GM12874 (cell line): ENCODE data around the gene DMP1.

Experiments used
- TF ChIP-seq, protein P1 (sequence below): IDR thresholded peaks from 2 replicates; pipeline ENCODE4 v1.5.1; 2011; ENCODE audit warnings: low read depth, mild to moderate bottlenecking, control low read depth, low read length, moderate library complexity; ENCODE audit not compliant: insufficient read depth

DMP1 gene, protein sequence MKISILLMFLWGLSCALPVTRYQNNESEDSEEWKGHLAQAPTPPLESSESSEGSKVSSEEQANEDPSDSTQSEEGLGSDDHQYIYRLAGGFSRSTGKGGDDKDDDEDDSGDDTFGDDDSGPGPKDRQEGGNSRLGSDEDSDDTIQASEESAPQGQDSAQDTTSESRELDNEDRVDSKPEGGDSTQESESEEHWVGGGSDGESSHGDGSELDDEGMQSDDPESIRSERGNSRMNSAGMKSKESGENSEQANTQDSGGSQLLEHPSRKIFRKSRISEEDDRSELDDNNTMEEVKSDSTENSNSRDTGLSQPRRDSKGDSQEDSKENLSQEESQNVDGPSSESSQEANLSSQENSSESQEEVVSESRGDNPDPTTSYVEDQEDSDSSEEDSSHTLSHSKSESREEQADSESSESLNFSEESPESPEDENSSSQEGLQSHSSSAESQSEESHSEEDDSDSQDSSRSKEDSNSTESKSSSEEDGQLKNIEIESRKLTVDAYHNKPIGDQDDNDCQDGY

DNA sequence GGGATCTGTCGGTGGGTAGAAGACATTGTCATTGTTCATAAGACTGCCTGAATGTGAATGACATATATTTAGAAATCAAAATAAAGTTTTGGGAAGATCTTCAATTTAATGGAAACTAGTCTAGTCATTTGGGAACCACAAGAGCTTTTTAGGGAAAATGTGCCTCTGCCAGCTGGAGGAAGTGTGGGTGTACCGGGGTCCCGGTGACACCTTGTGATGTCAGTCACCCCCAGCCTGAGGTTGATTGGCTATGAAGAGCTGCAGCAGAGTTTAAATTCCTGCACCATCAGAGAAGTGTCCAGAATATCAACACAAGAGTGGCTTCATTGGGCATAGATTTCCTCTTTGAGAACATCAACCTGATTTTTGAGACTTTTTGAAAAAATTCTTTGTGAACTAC, at the start of gene DMP1:
DMP1 (plus strand) TSS at position 301 of the 400 bp plus-strand sequence. CDS start 6,213 bp downstream, outside the sequence.
- TF ChIP-seq, protein P1, sequence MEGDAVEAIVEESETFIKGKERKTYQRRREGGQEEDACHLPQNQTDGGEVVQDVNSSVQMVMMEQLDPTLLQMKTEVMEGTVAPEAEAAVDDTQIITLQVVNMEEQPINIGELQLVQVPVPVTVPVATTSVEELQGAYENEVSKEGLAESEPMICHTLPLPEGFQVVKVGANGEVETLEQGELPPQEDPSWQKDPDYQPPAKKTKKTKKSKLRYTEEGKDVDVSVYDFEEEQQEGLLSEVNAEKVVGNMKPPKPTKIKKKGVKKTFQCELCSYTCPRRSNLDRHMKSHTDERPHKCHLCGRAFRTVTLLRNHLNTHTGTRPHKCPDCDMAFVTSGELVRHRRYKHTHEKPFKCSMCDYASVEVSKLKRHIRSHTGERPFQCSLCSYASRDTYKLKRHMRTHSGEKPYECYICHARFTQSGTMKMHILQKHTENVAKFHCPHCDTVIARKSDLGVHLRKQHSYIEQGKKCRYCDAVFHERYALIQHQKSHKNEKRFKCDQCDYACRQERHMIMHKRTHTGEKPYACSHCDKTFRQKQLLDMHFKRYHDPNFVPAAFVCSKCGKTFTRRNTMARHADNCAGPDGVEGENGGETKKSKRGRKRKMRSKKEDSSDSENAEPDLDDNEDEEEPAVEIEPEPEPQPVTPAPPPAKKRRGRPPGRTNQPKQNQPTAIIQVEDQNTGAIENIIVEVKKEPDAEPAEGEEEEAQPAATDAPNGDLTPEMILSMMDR = no peak

DNA sequence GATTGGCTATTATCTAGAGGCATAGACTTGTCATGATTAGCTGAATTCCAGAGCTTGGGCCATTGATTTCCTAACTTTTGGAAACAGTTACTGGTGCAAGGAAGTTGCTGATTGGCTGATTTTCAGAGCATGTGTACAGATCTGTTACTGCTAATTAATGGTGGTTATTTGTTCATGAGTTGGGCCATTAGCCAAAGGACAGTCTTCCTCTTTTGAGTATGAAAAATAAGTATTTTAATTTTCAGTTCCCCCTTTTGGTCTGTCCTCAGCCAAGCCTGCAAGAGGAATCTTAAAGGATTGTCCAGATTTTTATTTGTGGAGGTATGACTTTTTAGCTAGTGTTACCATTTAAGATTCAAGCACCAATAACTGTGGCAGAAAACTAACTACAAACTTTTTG, 48.7 kb upstream of the DMP1 start:
- TF ChIP-seq, protein P1 = no peak

DNA sequence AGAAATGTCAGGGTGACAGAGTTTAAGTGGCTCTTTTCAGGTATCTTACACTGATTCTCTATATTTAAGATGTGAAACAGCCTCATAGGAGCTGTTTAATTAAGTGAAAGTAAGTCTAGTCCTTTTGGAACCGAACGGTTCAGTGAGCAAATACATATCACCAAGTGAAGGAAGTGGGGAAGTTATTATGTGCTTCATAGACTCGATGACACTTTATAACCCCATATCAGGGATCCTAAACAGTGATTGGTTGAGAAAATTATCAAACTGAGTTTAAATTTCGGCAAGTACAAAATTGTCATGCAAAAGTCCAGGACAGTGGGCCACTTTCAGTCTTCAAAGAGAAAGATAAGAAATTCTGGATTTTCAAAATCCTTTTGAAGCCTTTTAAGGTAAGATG, 41.9 kb upstream of the DMP1 start, which contains the start of gene DSPP:
DSPP (plus strand) TSS at position 301 of the 400 bp plus-strand sequence. CDS start 2,380 bp downstream, outside the sequence.
- TF ChIP-seq, protein P1 = no peak

DNA sequence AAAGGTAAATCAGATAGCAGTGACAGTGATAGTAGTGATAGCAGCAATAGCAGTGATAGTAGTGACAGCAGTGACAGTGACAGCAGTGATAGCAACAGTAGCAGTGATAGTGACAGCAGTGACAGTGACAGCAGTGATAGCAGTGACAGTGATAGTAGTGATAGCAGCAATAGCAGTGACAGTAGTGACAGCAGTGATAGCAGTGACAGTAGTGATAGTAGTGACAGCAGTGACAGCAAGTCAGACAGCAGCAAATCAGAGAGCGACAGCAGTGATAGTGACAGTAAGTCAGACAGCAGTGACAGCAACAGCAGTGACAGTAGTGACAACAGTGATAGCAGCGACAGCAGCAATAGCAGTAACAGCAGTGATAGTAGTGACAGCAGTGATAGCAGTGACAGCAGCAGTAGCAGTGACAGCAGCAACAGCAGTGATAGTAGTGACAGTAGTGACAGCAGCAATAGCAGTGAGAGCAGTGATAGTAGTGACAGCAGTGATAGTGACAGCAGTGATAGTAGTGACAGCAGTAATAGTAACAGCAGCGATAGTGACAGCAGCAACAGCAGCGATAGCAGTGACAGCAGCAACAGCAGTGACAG, 35.7 kb upstream of the DMP1 start:
- TF ChIP-seq, protein P1 = no peak

DNA sequence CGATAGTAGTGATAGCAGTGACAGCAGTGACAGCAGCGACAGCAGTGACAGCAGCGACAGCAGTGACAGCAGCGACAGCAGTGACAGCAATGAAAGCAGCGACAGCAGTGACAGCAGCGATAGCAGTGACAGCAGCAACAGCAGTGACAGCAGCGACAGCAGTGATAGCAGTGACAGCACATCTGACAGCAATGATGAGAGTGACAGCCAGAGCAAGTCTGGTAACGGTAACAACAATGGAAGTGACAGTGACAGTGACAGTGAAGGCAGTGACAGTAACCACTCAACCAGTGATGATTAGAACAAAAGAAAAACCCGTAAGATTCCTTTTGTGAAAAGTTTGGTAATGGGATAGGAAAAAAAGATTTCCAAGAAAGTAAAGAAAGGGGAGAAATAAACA, 33.8 kb upstream of the DMP1 start:
- TF ChIP-seq, protein P1 = no peak

DNA sequence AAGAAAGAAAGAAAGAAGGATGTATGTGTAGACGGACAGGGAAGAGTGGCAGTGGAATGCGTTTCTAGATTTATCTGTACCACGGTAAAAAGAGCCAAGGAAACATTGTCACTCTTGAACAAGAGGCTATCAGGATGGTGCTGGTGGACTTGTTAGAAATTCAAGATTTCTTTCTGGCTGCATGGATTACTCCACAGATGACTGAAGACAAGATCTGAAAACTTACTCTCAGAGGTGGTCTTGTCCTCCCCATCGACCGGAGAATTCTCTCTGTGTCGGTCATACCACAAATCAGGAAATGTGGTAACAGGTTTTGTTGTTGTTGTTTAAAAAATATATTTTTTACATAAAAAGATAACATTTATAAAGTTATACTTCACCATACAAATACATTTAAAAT, 30.0 kb upstream of the DMP1 start:
- TF ChIP-seq, protein P1 = no peak

DNA sequence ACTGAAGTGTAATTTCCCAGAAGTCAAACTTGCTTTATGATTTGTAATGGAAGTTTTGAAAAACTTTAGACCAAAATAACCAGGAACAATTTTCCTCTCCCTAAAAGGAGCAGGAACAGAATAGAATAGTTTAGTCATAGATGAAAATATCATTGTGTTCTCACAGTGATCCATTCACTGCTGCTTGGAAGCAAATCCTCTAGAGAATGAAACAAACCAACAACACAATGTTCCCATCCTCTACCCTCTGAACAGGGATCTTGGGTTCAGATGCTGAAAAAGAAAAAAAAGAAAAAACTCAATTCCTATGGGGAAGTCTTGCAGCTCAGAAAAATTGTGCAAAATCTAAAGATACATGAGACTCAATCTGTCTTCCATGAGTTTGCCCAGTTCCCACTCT, 29.6 kb upstream of the DMP1 start:
- TF ChIP-seq, protein P1 = no peak
